Measurements from ENCODE around the gene CDH15.
"Not testable (repeated sequence)": the region's sequence is repeated elsewhere in the genome, so short reads cannot be mapped to it uniquely, and the experiment has no call there.

The CDH15 gene

GRCh38 chr16:89230255-89230654, 58.7 kb downstream of the CDH15 start:
- DNase-seq (ENCODE audit: low read depth, low spot score), result no peak
- no peak overlapping the region for H3K4me3 ChIP-seq (ENCODE audit: insufficient read length, low read depth)
- no peak for TF ChIP-seq YY1 (IDR thresholded peaks at IDR 0.05; ENCODE audit: insufficient read depth, insufficient read length)
- TF ChIP-seq ZNF274 (IDR thresholded peaks at IDR 0.05; ENCODE audit: low read depth, low read length), result no peak
- no peak for TF ChIP-seq SUZ12 (IDR thresholded peaks at IDR 0.05; ENCODE audit: extremely low read depth, insufficient read depth, insufficient read length)
- peaks cover 42% of the 10 kb centered on the region for H3K9me3 ChIP-seq (ENCODE audit: insufficient read depth, low read length)
- H3K27me3 ChIP-seq (ENCODE audit: insufficient read depth, insufficient read length), result no peaks in the 10 kb centered on the region
- H3K4me1 ChIP-seq (ENCODE audit: insufficient read depth, insufficient read length), result no peaks in the 10 kb centered on the region
- no peak overlapping the region for H3K9ac ChIP-seq (ENCODE audit: insufficient read length, low read depth)
- peaks cover 93% of the 10 kb centered on the region for H3K36me3 ChIP-seq (ENCODE audit: insufficient read depth, insufficient read length, low read length)

DNA sequence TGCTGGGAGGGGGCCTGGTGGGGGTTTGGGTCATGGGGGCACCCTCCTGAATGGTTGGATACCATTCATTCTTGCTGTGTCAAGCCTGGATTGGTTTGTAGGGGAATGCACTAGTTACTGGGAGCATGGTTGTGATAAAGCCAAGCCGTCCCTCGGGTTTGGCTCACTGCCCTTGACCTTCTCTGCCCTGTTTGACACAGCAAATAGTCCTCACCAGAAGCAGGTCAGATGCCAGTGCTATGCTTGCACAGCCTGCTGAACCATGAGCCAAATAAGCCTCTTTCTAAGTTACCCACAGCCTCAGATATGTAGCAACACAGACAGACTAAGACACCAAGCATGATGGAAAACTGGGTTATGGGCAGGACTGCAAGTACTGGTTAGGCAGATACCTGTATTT, 60.6 kb downstream of the CDH15 start:
- Histone ChIP-seq H3K4me3 (ENCODE audit: insufficient read length, low read depth) (no peak overlapping the region), H3K36me3 (ENCODE audit: insufficient read depth, insufficient read length, low read length) (peaks cover 91% of the 10 kb centered on the region), H3K4me1 (ENCODE audit: insufficient read depth, insufficient read length) (no peaks in the 10 kb centered on the region), H3K27me3 (ENCODE audit: insufficient read depth, insufficient read length) (no peaks in the 10 kb centered on the region), H3K9ac (ENCODE audit: insufficient read length, low read depth) (no peak overlapping the region), H3K9me3 (ENCODE audit: insufficient read depth, low read length) (peaks cover 33% of the 10 kb centered on the region)
- no peak for DNase-seq (ENCODE audit: low read depth, low spot score)
- no peak for TF ChIP-seq ZNF274 (IDR thresholded peaks at IDR 0.05; ENCODE audit: low read depth, low read length)
- no peak for TF ChIP-seq YY1 (IDR thresholded peaks at IDR 0.05; ENCODE audit: insufficient read depth, insufficient read length)

GRCh38 chr16:89233678-89234490, 62.3 kb downstream of the CDH15 start:
- DNase-seq (ENCODE audit: low read depth, low spot score), result no peak

GRCh38 chr16:89237733-89238132, 66.2 kb downstream of the CDH15 start:
- TF ChIP-seq SUZ12 (IDR thresholded peaks at IDR 0.05; ENCODE audit: extremely low read depth, insufficient read depth, insufficient read length) (no peak), YY1 (IDR thresholded peaks at IDR 0.05; ENCODE audit: insufficient read depth, insufficient read length) (no peak), ZNF274 (IDR thresholded peaks at IDR 0.05; ENCODE audit: low read depth, low read length) (no peak)
- no peak overlapping the region for H3K4me3 ChIP-seq (ENCODE audit: insufficient read length, low read depth)
- no peaks in the 10 kb centered on the region for H3K27me3 ChIP-seq (ENCODE audit: insufficient read depth, insufficient read length)
- no peak overlapping the region for H3K9ac ChIP-seq (ENCODE audit: insufficient read length, low read depth)
- no peak for DNase-seq (ENCODE audit: low read depth, low spot score)
- peaks cover 35% of the 10 kb centered on the region for H3K36me3 ChIP-seq (ENCODE audit: insufficient read depth, insufficient read length, low read length)
- H3K9me3 ChIP-seq (ENCODE audit: insufficient read depth, low read length), result peaks cover 8% of the 10 kb centered on the region; the same call in 1 of the 2 replicates
- no peaks in the 10 kb centered on the region for H3K4me1 ChIP-seq (ENCODE audit: insufficient read depth, insufficient read length)

More at GRCh38 chr16:89233678-89234490, 62.3 kb downstream of the CDH15 start:
- peaks cover 16% of the 10 kb centered on the region for H3K9me3 ChIP-seq (ENCODE audit: insufficient read depth, low read length)
- TF ChIP-seq SUZ12 (IDR thresholded peaks at IDR 0.05; ENCODE audit: extremely low read depth, insufficient read depth, insufficient read length), result no peak
- TF ChIP-seq ZNF274 (IDR thresholded peaks at IDR 0.05; ENCODE audit: low read depth, low read length), result no peak
- no peak for TF ChIP-seq YY1 (IDR thresholded peaks at IDR 0.05; ENCODE audit: insufficient read depth, insufficient read length)
- no peaks in the 10 kb centered on the region for H3K4me1 ChIP-seq (ENCODE audit: insufficient read depth, insufficient read length)
- peaks cover 73% of the 10 kb centered on the region for H3K36me3 ChIP-seq (ENCODE audit: insufficient read depth, insufficient read length, low read length)
- no peak overlapping the region for H3K4me3 ChIP-seq (ENCODE audit: insufficient read length, low read depth)
- no peak overlapping the region for H3K9ac ChIP-seq (ENCODE audit: insufficient read length, low read depth)
- no peaks in the 10 kb centered on the region for H3K27me3 ChIP-seq (ENCODE audit: insufficient read depth, insufficient read length)

- no peaks in the 10 kb centered on the region for H3K4me1 ChIP-seq (ENCODE audit: insufficient read depth, insufficient read length)
- peak overlapping the region; percentile 97 for H3K9ac ChIP-seq (ENCODE audit: insufficient read length, low read depth)
- H3K27me3 ChIP-seq (ENCODE audit: insufficient read depth, insufficient read length), result no peaks in the 10 kb centered on the region
- H3K4me3 ChIP-seq (ENCODE audit: insufficient read length, low read depth), result peak overlapping the region; percentile 97
- TF ChIP-seq SUZ12 (IDR thresholded peaks at IDR 0.05; ENCODE audit: extremely low read depth, insufficient read depth, insufficient read length), result no peak
- TF ChIP-seq YY1 (IDR thresholded peaks at IDR 0.05; ENCODE audit: insufficient read depth, insufficient read length), result no peak
- no peak for TF ChIP-seq ZNF274 (IDR thresholded peaks at IDR 0.05; ENCODE audit: low read depth, low read length)
- peaks cover 8% of the 10 kb centered on the region for H3K36me3 ChIP-seq (ENCODE audit: insufficient read depth, insufficient read length, low read length)
- DNase-seq (ENCODE audit: low read depth, low spot score), result peak; percentile 65
- H3K9me3 ChIP-seq (ENCODE audit: insufficient read depth, low read length), result no peaks in the 10 kb centered on the region
Measured at GRCh38 chr16:89241187-89242007, 69.8 kb downstream of the CDH15 start.

DNA sequence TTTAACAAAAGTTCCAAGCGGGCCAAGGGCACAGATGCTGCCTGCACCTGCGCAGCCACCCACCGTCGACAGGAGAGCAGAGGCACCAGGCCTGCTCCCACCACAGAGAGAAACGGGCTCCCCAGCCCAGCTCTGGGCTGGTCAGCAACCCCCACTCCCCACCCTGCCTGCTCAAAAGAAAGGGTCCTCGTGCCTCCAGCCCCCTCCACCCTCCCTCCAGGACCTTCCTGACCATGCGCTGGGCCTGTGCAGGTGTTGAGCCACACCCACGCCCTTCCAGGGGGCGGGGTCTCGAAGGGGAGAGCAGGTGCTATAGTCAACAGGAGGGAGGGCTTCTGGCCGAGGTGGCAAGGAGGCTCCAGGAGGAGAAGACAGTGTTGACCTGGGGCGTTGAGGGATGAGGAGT, 71.2 kb downstream of the CDH15 start:
- no peak overlapping the region for H3K9ac ChIP-seq (ENCODE audit: insufficient read length, low read depth)
- TF ChIP-seq SUZ12 (IDR thresholded peaks at IDR 0.05; ENCODE audit: extremely low read depth, insufficient read depth, insufficient read length) (no peak), ZNF274 (IDR thresholded peaks at IDR 0.05; ENCODE audit: low read depth, low read length) (no peak), YY1 (IDR thresholded peaks at IDR 0.05; ENCODE audit: insufficient read depth, insufficient read length) (no peak)

DNA sequence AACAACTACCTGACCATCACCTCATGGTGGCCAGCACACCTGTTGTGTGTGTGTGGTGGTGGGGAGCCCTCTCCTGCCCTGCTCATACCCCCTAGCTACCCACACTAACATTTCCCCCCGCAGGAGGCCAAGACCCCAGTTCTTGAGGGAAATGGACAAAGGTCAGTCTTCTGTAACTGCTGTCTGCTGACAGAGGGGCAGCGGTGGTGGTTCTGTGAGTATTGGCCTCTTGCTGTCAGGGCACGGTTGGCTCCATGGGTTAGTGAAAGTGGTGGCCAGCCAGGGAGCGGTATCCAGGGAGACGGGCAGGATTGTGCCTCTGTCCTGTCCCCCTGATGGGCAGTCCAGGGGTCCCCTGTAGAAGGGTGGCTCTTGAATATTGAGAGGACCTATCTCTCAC, 72.1 kb downstream of the CDH15 start:
- Histone ChIP-seq H3K36me3 (ENCODE audit: insufficient read depth, insufficient read length, low read length) (peaks cover 3% of the 10 kb centered on the region), H3K27me3 (ENCODE audit: insufficient read depth, insufficient read length) (peaks cover 11% of the 10 kb centered on the region), H3K9ac (ENCODE audit: insufficient read length, low read depth) (no peak overlapping the region), H3K4me3 (ENCODE audit: insufficient read length, low read depth) (no peak overlapping the region), H3K4me1 (ENCODE audit: insufficient read depth, insufficient read length) (no peaks in the 10 kb centered on the region), H3K9me3 (ENCODE audit: insufficient read depth, low read length) (no peaks in the 10 kb centered on the region)
- TF ChIP-seq ZNF274 (IDR thresholded peaks at IDR 0.05; ENCODE audit: low read depth, low read length) (no peak), SUZ12 (IDR thresholded peaks at IDR 0.05; ENCODE audit: extremely low read depth, insufficient read depth, insufficient read length) (no peak), YY1 (IDR thresholded peaks at IDR 0.05; ENCODE audit: insufficient read depth, insufficient read length) (no peak)
- no peak for DNase-seq (ENCODE audit: low read depth, low spot score)

More for the DNA sequence above, 71.2 kb downstream of the CDH15 start:
- Histone ChIP-seq H3K9me3 (ENCODE audit: insufficient read depth, low read length) (no peaks in the 10 kb centered on the region), H3K27me3 (ENCODE audit: insufficient read depth, insufficient read length) (peaks cover 2% of the 10 kb centered on the region), H3K4me1 (ENCODE audit: insufficient read depth, insufficient read length) (no peaks in the 10 kb centered on the region), H3K4me3 (ENCODE audit: insufficient read length, low read depth) (no peak overlapping the region), H3K36me3 (ENCODE audit: insufficient read depth, insufficient read length, low read length) (peaks cover 3% of the 10 kb centered on the region)
- no peak for DNase-seq (ENCODE audit: low read depth, low spot score)

DNA sequence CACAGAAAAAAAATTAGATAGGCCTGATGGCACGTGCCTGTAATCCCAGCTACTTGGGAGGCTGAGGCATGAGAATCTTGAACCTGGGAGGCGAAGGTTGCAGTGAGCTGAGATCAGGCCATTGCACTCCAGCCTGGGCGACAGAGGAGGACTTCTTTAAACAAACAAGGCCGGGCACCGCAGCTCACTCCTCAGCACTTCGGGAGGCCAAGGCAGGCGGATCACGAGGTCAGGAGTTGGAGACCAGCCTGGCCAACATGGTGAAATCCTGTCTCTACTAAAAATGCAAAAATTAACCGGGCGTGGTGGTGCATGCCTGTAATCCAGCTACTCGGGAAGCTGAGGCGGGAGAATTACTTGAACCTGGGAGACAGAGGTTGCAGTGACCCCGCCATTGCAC, 72.7 kb downstream of the CDH15 start:
- H3K4me3 ChIP-seq (ENCODE audit: insufficient read length, low read depth); DNase-seq (ENCODE audit: low read depth, low spot score); H3K4me1 ChIP-seq (ENCODE audit: insufficient read depth, insufficient read length); H3K9ac ChIP-seq (ENCODE audit: insufficient read length, low read depth); H3K36me3 ChIP-seq (ENCODE audit: insufficient read depth, insufficient read length, low read length); H3K9me3 ChIP-seq (ENCODE audit: insufficient read depth, low read length): not testable (repeated sequence)
- peaks cover 12% of the 10 kb centered on the region for H3K27me3 ChIP-seq (ENCODE audit: insufficient read depth, insufficient read length)

Measured in NT2/D1 (cell line).